GM18907 (cell line): Measurements from ENCODE around the gene SAE1.
A peak's percentile ranks its signal among the peaks of the same experiment; 100 is the strongest.

Experiments used
- ATAC-seq: cut with Tn5 transposase; IDR thresholded peaks from one replicate; pipeline ENCODE4 v1.9.1; 2021; ENCODE audit warnings: mild to moderate bottlenecking, moderate library complexity; ENCODE audit not compliant: unreplicated experiment

Gene SAE1

GRCh38 chr19:47158367-47158791 is 27.7 kb downstream of the SAE1 start:
- ATAC-seq, result no peak

DNA sequence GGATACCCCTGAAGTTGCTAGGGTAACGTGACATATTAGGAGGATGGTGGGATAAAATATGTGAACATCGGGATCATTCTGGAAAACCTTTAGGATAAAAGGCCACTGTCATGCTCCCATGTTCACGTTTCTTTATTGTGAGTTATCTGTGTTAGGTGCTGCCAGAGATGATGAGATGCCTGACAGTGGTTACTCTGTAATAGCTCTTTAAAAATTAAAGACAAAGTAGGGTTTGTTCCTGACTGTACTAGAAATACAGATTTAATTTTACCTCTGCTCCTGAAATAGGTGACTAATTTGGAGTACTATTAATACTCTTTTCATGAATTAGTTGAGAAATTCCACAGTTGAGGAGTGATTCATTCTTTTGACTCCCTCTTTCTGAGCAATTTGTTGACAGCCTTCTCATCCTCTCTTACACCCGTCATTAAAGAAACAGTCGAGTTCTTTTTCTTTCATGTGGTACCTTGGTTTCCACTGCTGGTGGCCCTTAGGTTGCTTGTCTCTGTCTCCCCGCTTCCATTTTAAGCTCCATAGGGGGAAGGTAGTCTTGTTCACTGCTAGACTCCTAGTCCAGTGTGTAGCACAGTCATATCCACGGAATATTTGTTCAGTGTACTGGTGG is 28.4 kb downstream of the SAE1 start:
- ATAC-seq, result no peak

- ATAC-seq, result no peak
Measured at GRCh38 chr19:47161876-47162489, 31.3 kb downstream of the SAE1 start.

DNA sequence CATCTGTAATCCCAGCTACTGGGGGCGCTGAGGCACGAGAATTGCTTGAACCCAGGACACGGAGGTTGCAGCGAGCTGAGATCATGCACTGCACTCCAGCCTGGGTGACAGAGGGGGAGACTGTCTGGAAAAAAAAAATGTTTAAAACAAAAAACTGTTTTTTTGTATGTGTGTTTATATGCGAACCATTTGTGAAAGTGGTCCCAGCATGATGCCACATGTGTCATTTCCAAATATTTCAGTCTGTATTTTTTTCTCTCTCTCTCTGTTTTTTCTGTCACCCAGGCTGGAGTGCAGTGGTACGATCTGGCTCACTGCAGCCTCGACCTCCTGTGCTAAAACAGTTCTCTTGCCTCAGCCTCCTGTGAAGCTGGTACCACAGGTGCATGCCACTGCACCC is 37.4 kb downstream of the SAE1 start:
- no peak for ATAC-seq

GRCh38 chr19:47172666-47173455 is 42.2 kb downstream of the SAE1 start:
- no peak for ATAC-seq

GRCh38 chr19:47176071-47176626 is 45.5 kb downstream of the SAE1 start:
- ATAC-seq, result no peak

GRCh38 chr19:47176627-47177090 is 46.0 kb downstream of the SAE1 start:
- ATAC-seq, result no peak

DNA sequence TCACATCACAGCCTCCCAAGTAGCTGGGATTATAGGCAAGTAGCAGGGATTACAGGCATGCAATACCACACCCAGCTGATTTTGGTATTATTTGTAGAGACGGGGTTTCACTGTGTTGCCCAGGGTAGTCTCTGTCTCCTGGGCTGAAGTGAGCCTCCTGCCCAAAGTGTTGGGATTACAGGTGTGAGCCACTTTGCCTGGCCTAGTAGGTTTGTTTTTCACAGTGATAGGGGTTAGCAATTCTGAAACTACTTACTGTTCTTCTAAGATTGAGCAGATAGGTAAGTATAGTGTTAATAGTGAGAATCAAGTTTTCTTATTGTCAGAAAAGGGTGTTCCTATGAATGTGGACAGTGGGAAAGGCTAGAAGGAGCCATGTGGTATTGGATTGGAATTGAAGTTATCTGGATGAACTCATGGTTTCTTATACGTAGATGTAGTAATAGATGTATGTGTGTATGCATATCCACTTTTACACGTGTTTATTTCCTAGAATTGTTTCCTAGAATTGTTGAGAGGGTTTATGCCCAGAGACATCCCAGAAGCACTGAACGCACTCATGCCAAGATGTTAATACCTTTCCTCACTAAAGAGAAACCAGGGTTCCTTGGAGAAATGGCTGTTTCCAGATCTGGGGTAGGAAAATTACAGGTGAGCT is 49.1 kb downstream of the SAE1 start:
- ATAC-seq, result no peak

DNA sequence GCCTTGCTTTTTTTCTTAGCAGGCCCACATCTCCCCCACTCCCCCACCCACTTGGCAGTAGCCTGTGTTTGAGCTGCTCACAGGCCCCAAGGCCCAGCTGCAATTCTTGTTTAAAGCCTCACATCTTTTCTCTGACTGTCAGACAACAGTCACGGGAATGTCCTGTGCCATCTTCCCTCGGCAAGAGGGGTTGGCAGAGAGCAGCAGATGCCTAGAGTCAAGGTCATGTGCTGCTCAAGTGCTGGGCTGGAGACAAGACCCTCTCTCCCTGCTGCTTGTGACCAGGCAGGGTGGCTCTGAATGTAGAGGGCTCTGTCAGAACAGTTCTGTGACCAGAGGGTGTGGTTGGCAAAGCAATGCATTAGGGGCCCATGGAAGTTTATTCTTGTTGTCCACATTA is 53.0 kb downstream of the SAE1 start:
- ATAC-seq, result no peak

GRCh38 chr19:47186446-47187334 is 56.1 kb downstream of the SAE1 start:
- ATAC-seq, result peak; percentile 89

- ATAC-seq, result no peak
Measured at GRCh38 chr19:47187335-47187655, 56.7 kb downstream of the SAE1 start.

- ATAC-seq, result no peak
Measured at GRCh38 chr19:47187797-47188196, 57.2 kb downstream of the SAE1 start.

DNA sequence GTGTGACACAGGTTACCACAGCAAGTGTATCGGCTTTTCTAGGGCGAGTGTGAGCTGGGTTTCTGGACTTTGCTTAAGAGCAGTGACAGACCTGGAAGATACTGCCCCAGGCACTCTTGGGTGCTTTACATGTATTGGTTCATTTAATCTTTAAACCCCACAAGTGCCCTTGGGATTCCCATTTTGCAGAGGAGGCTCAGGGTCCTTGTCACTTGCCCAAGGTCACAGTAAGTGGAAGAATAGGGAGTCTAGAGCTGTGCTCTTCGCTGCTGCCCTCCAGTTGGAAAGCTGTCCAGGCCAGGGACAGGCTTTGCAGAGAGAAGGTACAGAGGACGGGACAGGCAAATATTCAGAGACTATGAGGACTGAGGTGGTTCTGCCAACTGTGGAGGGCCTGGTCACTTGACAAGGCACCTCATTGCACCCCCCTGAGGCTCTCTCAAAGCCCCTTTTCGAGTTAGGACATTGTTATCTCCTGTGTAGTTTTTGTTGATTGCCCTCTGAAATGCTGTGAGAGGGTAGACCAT is 57.9 kb downstream of the SAE1 start:
- no peak for ATAC-seq

DNA sequence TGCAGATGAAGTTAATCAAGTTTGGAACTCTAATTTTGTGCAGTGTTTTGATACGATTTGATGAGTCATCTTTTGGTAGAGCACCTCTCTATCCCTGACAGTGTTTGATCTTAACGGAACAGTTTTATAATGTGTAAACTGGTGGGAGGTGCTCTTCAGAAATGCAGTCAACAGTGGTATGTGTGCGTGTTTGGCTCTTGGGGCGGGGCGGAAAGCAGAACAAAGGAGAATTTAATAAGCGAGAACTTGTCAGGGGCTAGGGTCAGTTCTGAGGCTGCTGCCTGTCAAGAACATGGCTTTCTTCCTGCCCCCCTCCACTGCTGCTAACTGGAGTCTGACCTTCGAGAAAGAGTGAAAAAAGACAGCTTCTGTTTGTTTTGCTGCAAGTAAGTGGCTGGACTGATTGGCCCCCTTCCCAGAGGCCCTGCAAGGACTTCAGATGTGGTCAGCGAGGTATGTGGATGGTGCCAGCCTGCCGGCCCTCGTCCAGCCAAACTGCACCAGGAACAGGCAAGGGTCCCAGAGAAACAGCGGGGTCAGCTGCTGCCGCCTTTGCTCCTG is 59.6 kb downstream of the SAE1 start:
- no peak for ATAC-seq

DNA sequence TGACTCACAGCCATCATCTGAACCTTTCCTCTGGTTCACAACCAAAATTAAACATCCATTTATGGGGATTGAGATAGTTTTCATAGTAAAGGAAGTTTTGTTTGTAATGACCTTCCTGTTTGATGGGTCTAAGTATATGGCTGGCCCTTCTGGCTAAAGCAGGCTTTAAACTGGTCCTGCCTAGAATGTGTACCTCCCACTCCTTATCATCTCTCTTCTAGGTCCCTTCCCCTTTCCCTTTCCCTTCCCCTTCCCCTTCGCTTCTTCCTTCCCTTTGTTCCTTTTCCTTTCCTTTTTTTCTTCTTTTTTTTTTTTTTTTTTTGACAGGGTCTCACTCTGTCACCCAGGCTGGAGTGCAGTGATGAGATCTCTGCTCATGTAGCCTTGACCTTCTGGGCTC is 64.8 kb downstream of the SAE1 start:
- no peak for ATAC-seq

DNA sequence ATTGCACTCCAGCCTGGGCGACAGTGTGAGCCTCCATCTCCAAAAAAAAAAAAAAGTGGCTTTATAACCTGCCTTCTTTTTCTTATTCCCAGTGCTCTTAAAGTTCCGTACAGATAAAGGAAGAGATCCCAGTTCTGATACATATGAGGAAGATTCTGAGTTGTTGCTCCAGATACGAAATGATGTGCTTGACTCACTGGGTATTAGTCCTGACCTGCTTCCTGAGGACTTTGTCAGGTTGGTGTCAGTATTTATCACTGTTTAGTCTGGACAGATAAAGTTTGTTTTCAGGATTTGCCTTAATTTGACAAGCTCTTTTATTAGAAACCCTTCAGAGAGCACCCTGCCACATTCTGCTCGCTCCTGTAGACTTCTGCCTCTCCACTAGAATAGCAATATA is 66.5 kb downstream of the SAE1 start:
- ATAC-seq, result no peak

- ATAC-seq, result no peak
Measured at GRCh38 chr19:47200530-47200929, 69.9 kb downstream of the SAE1 start.

DNA sequence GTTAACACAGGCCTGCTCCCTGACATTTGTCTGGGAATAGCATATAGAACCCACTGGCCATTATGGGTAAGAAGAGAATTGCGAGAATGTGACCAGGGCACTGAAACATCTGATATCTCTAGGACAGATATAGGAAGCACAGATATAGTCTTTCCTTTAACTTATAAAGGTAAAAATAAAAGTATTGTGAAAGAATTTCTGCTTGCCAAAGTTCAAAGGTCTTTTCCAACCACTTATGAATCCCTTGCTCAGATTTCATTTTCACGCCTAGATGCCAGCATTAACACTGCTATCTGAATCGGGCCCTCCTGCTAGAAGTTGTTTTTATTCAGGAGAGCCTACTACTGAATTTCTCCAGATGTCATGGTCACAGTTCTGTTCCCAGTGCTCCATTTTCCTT is 72.6 kb downstream of the SAE1 start:
- ATAC-seq, result no peak

- ATAC-seq, result no peak
Measured at GRCh38 chr19:47209319-47210179, 78.9 kb downstream of the SAE1 start.
